HCT116 (cell line): ENCODE data around the gene PTHLH.

Experiments used
- EZH2 ChIP-seq: fragments of 200-600 bp; sonication (generic); IDR thresholded peaks from 2 replicates; pipeline ENCODE4 v1.6.1; 2017; ENCODE audit warnings: antibody characterized with exemption, mixed run types
- JUND ChIP-seq: IDR thresholded peaks from 2 replicates; pipeline ENCODE4 v1.6.1; 2012
- POLR2A ChIP-seq: IDR thresholded peaks from 2 replicates; pipeline ENCODE4 v1.7.0; 2011; ENCODE audit warnings: borderline replicate concordance; ENCODE audit not compliant: insufficient read depth, insufficient read length; ENCODE audit errors: extremely low read depth
- POLR2AphosphoS5 ChIP-seq: IDR thresholded peaks from 2 replicates; pipeline ENCODE4 v1.6.1; 2011; ENCODE audit warnings: mild to moderate bottlenecking, low read depth, low read length, moderate library complexity
- RAD21 ChIP-seq: IDR thresholded peaks from 2 replicates; pipeline ENCODE4 v1.6.1; 2012; ENCODE audit warnings: low read depth, mild to moderate bottlenecking
- SIN3A ChIP-seq: IDR thresholded peaks from 2 replicates; pipeline ENCODE4 v1.6.1; 2012; ENCODE audit warnings: low read depth
- TF ChIP-seq, protein P1 (sequence below): IDR thresholded peaks from 2 replicates; pipeline ENCODE4 v1.6.1; 2012; ENCODE audit warnings: low read depth
- TF ChIP-seq, protein P2 (sequence below), 3 experiments: fragments of 200-600 bp in 1 of 3; sonication (generic) in 1 of 3; IDR thresholded peaks in 2 of 3; conservative IDR thresholded peaks in 1 of 3; 2 replicates each; pipeline ENCODE4 v1.5.1; 2012 to 2017; ENCODE audit warnings: low read depth in 2 of 3, low read length in 2 of 3, antibody characterized with exemption in 1 of 3, borderline replicate concordance in 1 of 3, control low read depth in 1 of 3, mild to moderate bottlenecking in 1 of 3, mixed read lengths in 1 of 3, mixed run types in 1 of 3, moderate library complexity in 1 of 3; ENCODE audit not compliant: insufficient read depth in 1 of 3
- TF ChIP-seq, protein P3 (sequence below): IDR thresholded peaks from 2 replicates; pipeline ENCODE4 v1.6.1; 2012

- TF ChIP-seq POLR2A (no peak), EZH2 (no peak), RAD21 (no peak), POLR2AphosphoS5 (no peak), SIN3A (no peak), JUND (no peak)
- TF ChIP-seq, protein P1, sequence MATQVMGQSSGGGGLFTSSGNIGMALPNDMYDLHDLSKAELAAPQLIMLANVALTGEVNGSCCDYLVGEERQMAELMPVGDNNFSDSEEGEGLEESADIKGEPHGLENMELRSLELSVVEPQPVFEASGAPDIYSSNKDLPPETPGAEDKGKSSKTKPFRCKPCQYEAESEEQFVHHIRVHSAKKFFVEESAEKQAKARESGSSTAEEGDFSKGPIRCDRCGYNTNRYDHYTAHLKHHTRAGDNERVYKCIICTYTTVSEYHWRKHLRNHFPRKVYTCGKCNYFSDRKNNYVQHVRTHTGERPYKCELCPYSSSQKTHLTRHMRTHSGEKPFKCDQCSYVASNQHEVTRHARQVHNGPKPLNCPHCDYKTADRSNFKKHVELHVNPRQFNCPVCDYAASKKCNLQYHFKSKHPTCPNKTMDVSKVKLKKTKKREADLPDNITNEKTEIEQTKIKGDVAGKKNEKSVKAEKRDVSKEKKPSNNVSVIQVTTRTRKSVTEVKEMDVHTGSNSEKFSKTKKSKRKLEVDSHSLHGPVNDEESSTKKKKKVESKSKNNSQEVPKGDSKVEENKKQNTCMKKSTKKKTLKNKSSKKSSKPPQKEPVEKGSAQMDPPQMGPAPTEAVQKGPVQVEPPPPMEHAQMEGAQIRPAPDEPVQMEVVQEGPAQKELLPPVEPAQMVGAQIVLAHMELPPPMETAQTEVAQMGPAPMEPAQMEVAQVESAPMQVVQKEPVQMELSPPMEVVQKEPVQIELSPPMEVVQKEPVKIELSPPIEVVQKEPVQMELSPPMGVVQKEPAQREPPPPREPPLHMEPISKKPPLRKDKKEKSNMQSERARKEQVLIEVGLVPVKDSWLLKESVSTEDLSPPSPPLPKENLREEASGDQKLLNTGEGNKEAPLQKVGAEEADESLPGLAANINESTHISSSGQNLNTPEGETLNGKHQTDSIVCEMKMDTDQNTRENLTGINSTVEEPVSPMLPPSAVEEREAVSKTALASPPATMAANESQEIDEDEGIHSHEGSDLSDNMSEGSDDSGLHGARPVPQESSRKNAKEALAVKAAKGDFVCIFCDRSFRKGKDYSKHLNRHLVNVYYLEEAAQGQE: no peak
- TF ChIP-seq, protein P2, sequence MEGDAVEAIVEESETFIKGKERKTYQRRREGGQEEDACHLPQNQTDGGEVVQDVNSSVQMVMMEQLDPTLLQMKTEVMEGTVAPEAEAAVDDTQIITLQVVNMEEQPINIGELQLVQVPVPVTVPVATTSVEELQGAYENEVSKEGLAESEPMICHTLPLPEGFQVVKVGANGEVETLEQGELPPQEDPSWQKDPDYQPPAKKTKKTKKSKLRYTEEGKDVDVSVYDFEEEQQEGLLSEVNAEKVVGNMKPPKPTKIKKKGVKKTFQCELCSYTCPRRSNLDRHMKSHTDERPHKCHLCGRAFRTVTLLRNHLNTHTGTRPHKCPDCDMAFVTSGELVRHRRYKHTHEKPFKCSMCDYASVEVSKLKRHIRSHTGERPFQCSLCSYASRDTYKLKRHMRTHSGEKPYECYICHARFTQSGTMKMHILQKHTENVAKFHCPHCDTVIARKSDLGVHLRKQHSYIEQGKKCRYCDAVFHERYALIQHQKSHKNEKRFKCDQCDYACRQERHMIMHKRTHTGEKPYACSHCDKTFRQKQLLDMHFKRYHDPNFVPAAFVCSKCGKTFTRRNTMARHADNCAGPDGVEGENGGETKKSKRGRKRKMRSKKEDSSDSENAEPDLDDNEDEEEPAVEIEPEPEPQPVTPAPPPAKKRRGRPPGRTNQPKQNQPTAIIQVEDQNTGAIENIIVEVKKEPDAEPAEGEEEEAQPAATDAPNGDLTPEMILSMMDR (IDR thresholded peaks at IDR 0.05 in 2 of 3, conservative IDR thresholded peaks at IDR 0.05 in 1 of 3; ENCODE audit: borderline replicate concordance in 1 of 3, insufficient read depth in 1 of 3, low read depth in 2 of 3, low read length in 2 of 3): no peak
- TF ChIP-seq, protein P3, sequence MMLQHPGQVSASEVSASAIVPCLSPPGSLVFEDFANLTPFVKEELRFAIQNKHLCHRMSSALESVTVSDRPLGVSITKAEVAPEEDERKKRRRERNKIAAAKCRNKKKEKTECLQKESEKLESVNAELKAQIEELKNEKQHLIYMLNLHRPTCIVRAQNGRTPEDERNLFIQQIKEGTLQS: no peak
These were observed 4.9 kb downstream of the PTHLH start for GRCh38 chr12:27967551-27968054.
